Colonic mucosa (tissue), 4 donors: Measurements from ENCODE around the gene IFNG-AS1. TPM values are rescaled to one million over a fixed set of nuclear protein-coding genes. Genes with fewer than 3 reads are reported as not detected.

Experiments
- DNase-seq: peaks from one replicate; pipeline ENCODE4 v3.0.0-alpha.2; 2020
- H3K27ac ChIP-seq: fragments of 200-600 bp; one replicate; pipeline ENCODE4 v1.8.0; 2021
- H3K27me3 ChIP-seq: fragments of 200-600 bp; one replicate; pipeline ENCODE4 v1.8.0; 2021
- H3K36me3 ChIP-seq: fragments of 200-600 bp; one replicate; pipeline ENCODE4 v1.8.0; 2021
- H3K4me1 ChIP-seq: fragments of 200-600 bp; one replicate; pipeline ENCODE4 v1.8.0; 2021; ENCODE audit warnings: mild to moderate bottlenecking
- H3K4me3 ChIP-seq: fragments of 200-600 bp; one replicate; pipeline ENCODE4 v1.8.0; 2021
- H3K9ac ChIP-seq, 2 donors: one replicate each; pipeline ENCODE4 v1.7.0; 2013; ENCODE audit warnings: control low read depth in 2 of 2, low read depth in 2 of 2, low read length in 2 of 2
- H3K9me3 ChIP-seq: fragments of 200-600 bp; one replicate; pipeline ENCODE4 v1.8.0; 2021
- intact Hi-C: fragments of 100-400 bp; cut with DNase I; formaldehyde crosslinking; loops from one replicate; pipeline ENCODE4 v1.14.1; 2022
- total RNA-seq, 2 donors: library from RNA; stranded (reverse); fragmentation: NEBNext Ultra II Directional in 1 of 2; extraction: Animal tissue kit (Norgen Biotek cat#: 25700) in 1 of 2; gene quantifications; one replicate each; pipeline ENCODE4 v1.2.1, GENCODE V29; 2021
- TF ChIP-seq, protein P1 (sequence below): fragments of 200-600 bp; IDR thresholded peaks from one replicate; pipeline ENCODE4 v1.8.0; 2022; ENCODE audit warnings: antibody characterized with exemption, mild to moderate bottlenecking
- donor health status: healthy.
- donor health status: DM: no; HTN: no; CAD: no.
- donor health status: DM: no; HTN: no; CAD: no.

The IFNG-AS1 gene
- total RNA-seq, 2 donors from 2014 or later, result not detected

DNA sequence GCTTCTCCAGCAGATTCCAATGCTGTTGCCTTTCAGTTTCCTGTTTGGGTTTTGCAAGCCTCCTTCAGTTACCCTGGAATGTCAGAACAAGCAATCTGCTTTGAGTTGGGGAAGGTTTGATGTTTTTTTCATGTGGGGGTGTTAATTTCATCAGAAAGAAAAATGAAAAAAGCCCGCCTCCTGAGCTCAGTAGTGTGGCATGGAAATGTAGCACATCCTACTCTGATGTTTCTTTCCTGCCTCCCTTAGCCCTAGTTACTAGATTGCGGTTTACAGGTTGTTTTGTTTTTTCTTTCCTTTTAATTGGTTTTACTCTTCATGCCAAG, 22.6 kb downstream of the IFNG-AS1 start:
- intact Hi-C loops, result no loop called here
- TF ChIP-seq, protein P1, sequence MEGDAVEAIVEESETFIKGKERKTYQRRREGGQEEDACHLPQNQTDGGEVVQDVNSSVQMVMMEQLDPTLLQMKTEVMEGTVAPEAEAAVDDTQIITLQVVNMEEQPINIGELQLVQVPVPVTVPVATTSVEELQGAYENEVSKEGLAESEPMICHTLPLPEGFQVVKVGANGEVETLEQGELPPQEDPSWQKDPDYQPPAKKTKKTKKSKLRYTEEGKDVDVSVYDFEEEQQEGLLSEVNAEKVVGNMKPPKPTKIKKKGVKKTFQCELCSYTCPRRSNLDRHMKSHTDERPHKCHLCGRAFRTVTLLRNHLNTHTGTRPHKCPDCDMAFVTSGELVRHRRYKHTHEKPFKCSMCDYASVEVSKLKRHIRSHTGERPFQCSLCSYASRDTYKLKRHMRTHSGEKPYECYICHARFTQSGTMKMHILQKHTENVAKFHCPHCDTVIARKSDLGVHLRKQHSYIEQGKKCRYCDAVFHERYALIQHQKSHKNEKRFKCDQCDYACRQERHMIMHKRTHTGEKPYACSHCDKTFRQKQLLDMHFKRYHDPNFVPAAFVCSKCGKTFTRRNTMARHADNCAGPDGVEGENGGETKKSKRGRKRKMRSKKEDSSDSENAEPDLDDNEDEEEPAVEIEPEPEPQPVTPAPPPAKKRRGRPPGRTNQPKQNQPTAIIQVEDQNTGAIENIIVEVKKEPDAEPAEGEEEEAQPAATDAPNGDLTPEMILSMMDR, result no peak
- Histone ChIP-seq H3K27me3 (no peaks in the 10 kb centered on the region), H3K9me3 (no peaks in the 10 kb centered on the region), H3K4me3 (no peak overlapping the region), H3K4me1 (no peaks in the 10 kb centered on the region), H3K36me3 (no peaks in the 10 kb centered on the region), H3K27ac (no peak overlapping the region), H3K9ac (no peak overlapping the region)
- DNase-seq, result no peak

DNA sequence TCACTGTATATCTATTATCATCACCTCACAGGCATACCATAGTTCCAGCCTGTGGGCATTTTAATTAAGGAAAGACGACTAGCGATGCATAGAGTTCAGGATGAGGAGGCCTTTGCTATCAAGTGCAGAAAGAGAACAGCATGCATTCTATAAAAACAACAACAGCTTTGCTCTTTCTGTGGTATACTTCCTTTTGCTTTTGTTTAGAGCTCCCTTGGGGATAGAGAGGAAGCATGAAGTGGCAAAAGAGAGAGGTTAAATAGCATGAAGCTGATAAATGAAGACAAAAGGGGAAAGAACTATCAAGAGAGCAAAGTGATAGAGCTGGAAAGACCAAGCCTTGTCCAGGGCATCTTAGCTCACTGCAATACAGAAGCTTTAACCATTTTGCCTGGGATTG, 23.5 kb downstream of the IFNG-AS1 start:
- Histone ChIP-seq H3K4me3 (no peak overlapping the region), H3K27ac (no peak overlapping the region), H3K9me3 (no peaks in the 10 kb centered on the region), H3K27me3 (no peaks in the 10 kb centered on the region), H3K9ac (no peak overlapping the region), H3K36me3 (no peaks in the 10 kb centered on the region), H3K4me1 (no peaks in the 10 kb centered on the region)
- TF ChIP-seq, protein P1, result no peak
- intact Hi-C loops, result no loop called here
- DNase-seq, result no peak

DNA sequence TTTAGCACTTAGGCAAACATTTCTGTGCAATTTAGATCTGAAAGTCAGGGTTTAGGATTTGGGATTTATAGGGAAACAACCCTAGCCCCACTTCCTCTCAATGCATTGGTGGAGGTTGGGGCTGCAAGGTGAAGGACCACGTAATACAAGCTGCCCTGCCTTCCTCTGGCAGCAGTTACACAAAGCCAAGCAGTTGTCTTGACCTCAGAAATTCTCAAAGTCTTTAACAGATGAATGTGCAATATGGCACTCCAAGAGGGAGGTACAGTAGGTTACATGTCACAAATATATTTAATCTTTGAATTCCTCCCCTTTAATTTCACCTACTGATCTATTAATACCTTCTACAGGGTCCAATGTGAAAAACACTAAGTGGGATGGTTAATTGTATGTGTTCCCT, 23.9 kb downstream of the IFNG-AS1 start:
- Histone ChIP-seq H3K9me3 (no peaks in the 10 kb centered on the region), H3K36me3 (no peaks in the 10 kb centered on the region), H3K27me3 (no peaks in the 10 kb centered on the region), H3K4me1 (no peaks in the 10 kb centered on the region), H3K9ac (no peak overlapping the region), H3K4me3 (no peak overlapping the region), H3K27ac (no peak overlapping the region)
- TF ChIP-seq, protein P1, result no peak
- no peak for DNase-seq
- intact Hi-C loops, result no loop called here

DNA sequence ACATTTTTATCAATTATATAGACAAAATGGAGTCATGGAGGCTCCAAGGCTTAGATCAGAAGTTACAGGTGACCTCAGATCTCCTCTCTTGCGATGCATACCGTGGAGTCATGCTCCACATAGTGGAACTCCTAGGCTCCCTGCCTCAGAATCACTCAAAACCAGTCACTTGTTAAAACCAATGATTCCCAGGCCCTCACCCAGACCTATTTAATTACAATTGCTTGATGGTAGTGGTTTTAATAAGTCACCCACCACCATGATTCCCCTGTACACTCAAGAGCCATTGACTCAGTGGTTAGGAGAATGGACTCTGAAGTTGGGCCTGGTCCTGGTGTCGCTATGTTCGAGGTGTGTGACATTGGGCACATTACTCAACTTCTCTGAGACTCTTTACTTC, 26.9 kb downstream of the IFNG-AS1 start:
- no peaks in the 10 kb centered on the region for H3K27me3 ChIP-seq
- TF ChIP-seq, protein P1, result no peak
- no peak overlapping the region for H3K4me3 ChIP-seq
- no peaks in the 10 kb centered on the region for H3K4me1 ChIP-seq
- no peak for DNase-seq
- no peaks in the 10 kb centered on the region for H3K9me3 ChIP-seq
- H3K9ac ChIP-seq, result no peak overlapping the region
- H3K27ac ChIP-seq, result no peak overlapping the region
- no peaks in the 10 kb centered on the region for H3K36me3 ChIP-seq
- intact Hi-C loops, result no loop called here

DNA sequence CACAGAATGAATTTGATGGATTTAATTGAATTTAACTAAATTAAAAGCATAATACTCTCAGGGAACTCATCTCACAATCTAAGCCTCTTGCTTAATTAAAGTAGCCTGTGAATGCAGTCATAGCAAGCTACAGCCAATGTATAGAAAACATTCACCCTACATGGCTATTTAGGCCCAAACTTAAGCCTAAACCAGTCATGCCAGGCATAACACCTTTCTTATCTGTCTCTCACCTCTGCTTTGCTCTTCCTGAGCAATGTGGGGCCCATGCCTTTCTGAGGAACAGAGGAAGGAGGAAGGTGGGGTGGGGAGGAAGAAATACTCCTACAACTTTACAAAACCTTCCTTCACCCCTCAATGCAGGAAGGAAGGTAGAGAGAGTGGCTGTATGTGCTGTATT, 29.1 kb downstream of the IFNG-AS1 start:
- Histone ChIP-seq H3K4me1 (no peaks in the 10 kb centered on the region), H3K27ac (no peak overlapping the region), H3K9me3 (no peaks in the 10 kb centered on the region), H3K36me3 (no peaks in the 10 kb centered on the region), H3K4me3 (no peak overlapping the region), H3K27me3 (no peaks in the 10 kb centered on the region), H3K9ac (no peak overlapping the region)
- intact Hi-C loops, result no loop called here
- TF ChIP-seq, protein P1, result no peak
- DNase-seq, result no peak

DNA sequence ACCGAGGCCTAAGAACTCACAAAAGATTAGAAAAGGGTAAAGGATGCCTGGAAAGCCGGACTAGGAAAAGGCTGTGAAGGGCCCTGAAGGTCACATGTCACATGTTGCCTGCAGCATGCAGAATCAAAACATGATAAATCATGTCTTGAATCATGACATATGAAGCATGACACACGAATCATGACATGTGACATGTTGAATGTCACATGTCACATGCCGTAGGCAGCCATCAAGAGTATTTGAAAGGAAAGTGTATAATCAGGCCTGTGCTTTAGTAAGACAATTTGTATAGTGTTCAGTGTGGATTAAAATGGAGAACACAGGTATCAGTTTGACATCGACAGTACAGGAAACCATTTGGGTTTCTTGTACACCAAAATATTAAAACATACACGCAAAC, 30.8 kb downstream of the IFNG-AS1 start:
- H3K9me3 ChIP-seq, result no peaks in the 10 kb centered on the region
- DNase-seq, result no peak
- intact Hi-C loops, result no loop called here
- TF ChIP-seq, protein P1, result no peak
- no peaks in the 10 kb centered on the region for H3K36me3 ChIP-seq
- H3K27me3 ChIP-seq, result no peaks in the 10 kb centered on the region
- H3K4me3 ChIP-seq, result no peak overlapping the region
- H3K4me1 ChIP-seq, result no peaks in the 10 kb centered on the region
- no peak overlapping the region for H3K9ac ChIP-seq
- H3K27ac ChIP-seq, result no peak overlapping the region
